IPS-20b (cell line): Measurements from ENCODE around the gene SGCE.

Experiments used
- H3K27ac ChIP-seq: one replicate; pipeline ENCODE4 v1.5.1; 2013; ENCODE audit warnings: low read length
- H3K27me3 ChIP-seq: 2 replicates; pipeline ENCODE4 v1.6.1; 2013; ENCODE audit warnings: mild to moderate bottlenecking, low read length, inconsistent platforms; ENCODE audit not compliant: insufficient read depth
- H3K36me3 ChIP-seq: 2 replicates; pipeline ENCODE4 v1.6.1; 2013; ENCODE audit warnings: low read depth, mild to moderate bottlenecking, inconsistent platforms, low read length, moderate library complexity; ENCODE audit not compliant: insufficient read depth
- H3K4me1 ChIP-seq: 2 replicates; pipeline ENCODE4 v1.6.1; 2013; ENCODE audit warnings: mild to moderate bottlenecking, control low read depth, inconsistent platforms, low read length, moderate library complexity; ENCODE audit not compliant: insufficient read depth
- H3K4me3 ChIP-seq: 2 replicates; pipeline ENCODE4 v1.5.1; 2013; ENCODE audit warnings: mild to moderate bottlenecking, low read length, inconsistent platforms
- H3K9ac ChIP-seq: 2 replicates; pipeline ENCODE4 v1.6.1; 2013; ENCODE audit warnings: low read depth, mild to moderate bottlenecking, inconsistent platforms, low read length, moderate library complexity
- H3K9me3 ChIP-seq: 2 replicates; pipeline ENCODE4 v1.6.1; 2013; ENCODE audit warnings: mild to moderate bottlenecking, low read depth, low read length, inconsistent platforms; ENCODE audit not compliant: insufficient read depth

The SGCE gene

GRCh38 chr7:94616855-94617254 lies 39.1 kb downstream of the SGCE start:
- H3K27me3 ChIP-seq: no peaks in the 10 kb centered on the region
- no peaks in the 10 kb centered on the region for H3K9me3 ChIP-seq
- H3K36me3 ChIP-seq: no peaks in the 10 kb centered on the region; the same call in 1 of the 2 replicates
- no peaks in the 10 kb centered on the region for H3K4me1 ChIP-seq
- no peak overlapping the region for H3K27ac ChIP-seq
- H3K9ac ChIP-seq: no peak overlapping the region
- H3K4me3 ChIP-seq: no peak overlapping the region

- Histone ChIP-seq H3K4me3 (no peak overlapping the region), H3K27ac (no peak overlapping the region), H3K9me3 (no peaks in the 10 kb centered on the region), H3K9ac (no peak overlapping the region), H3K36me3 (no peaks in the 10 kb centered on the region; the same call in 1 of the 2 replicates), H3K27me3 (no peaks in the 10 kb centered on the region), H3K4me1 (no peaks in the 10 kb centered on the region)
Measured at GRCh38 chr7:94615666-94616065, 40.3 kb downstream of the SGCE start.

GRCh38 chr7:94612661-94613060 lies 43.3 kb downstream of the SGCE start:
- no peak overlapping the region for H3K9ac ChIP-seq

GRCh38 chr7:94612253-94612652 lies 43.7 kb downstream of the SGCE start:
- Histone ChIP-seq H3K27ac (no peak overlapping the region), H3K36me3 (no peaks in the 10 kb centered on the region), H3K4me1 (no peaks in the 10 kb centered on the region), H3K9me3 (no peaks in the 10 kb centered on the region), H3K27me3 (no peaks in the 10 kb centered on the region), H3K9ac (no peak overlapping the region), H3K4me3 (no peak overlapping the region)

More at GRCh38 chr7:94612661-94613060, 43.3 kb downstream of the SGCE start:
- Histone ChIP-seq H3K27ac (no peak overlapping the region), H3K36me3 (no peaks in the 10 kb centered on the region), H3K9me3 (no peaks in the 10 kb centered on the region), H3K4me3 (no peak overlapping the region), H3K27me3 (no peaks in the 10 kb centered on the region), H3K4me1 (no peaks in the 10 kb centered on the region)

- Histone ChIP-seq H3K36me3 (no peaks in the 10 kb centered on the region), H3K4me3 (no peak overlapping the region), H3K9me3 (no peaks in the 10 kb centered on the region), H3K27me3 (no peaks in the 10 kb centered on the region), H3K27ac (no peak overlapping the region), H3K9ac (no peak overlapping the region), H3K4me1 (no peaks in the 10 kb centered on the region)
Measured at GRCh38 chr7:94609561-94609960, 46.4 kb downstream of the SGCE start.

GRCh38 chr7:94605031-94605430 lies 50.9 kb downstream of the SGCE start:
- H3K4me1 ChIP-seq: no peaks in the 10 kb centered on the region
- H3K9ac ChIP-seq: no peak overlapping the region
- no peaks in the 10 kb centered on the region for H3K27me3 ChIP-seq
- H3K9me3 ChIP-seq: no peaks in the 10 kb centered on the region
- H3K4me3 ChIP-seq: no peak overlapping the region
- 0 out of 2 replicates have a peak, but pooled peaks cover 4% of the 10 kb centered on the region for H3K36me3 ChIP-seq
- H3K27ac ChIP-seq: no peak overlapping the region

GRCh38 chr7:94602181-94602580 lies 53.8 kb downstream of the SGCE start:
- Histone ChIP-seq H3K36me3 (peaks cover 18% of the 10 kb centered on the region), H3K27ac (no peak overlapping the region), H3K9ac (no peak overlapping the region), H3K27me3 (no peaks in the 10 kb centered on the region), H3K4me1 (no peaks in the 10 kb centered on the region), H3K9me3 (no peaks in the 10 kb centered on the region), H3K4me3 (no peak overlapping the region)

- no peaks in the 10 kb centered on the region for H3K9me3 ChIP-seq
- H3K27me3 ChIP-seq: no peaks in the 10 kb centered on the region
- no peak overlapping the region for H3K9ac ChIP-seq
- H3K27ac ChIP-seq: no peak overlapping the region
- H3K36me3 ChIP-seq: peaks cover 18% of the 10 kb centered on the region
- no peaks in the 10 kb centered on the region for H3K4me1 ChIP-seq
- no peak overlapping the region for H3K4me3 ChIP-seq
Measured at GRCh38 chr7:94600267-94600666, 55.7 kb downstream of the SGCE start.

GRCh38 chr7:94595717-94596116 lies 60.2 kb downstream of the SGCE start:
- Histone ChIP-seq H3K27ac (no peak overlapping the region), H3K36me3 (peaks cover 18% of the 10 kb centered on the region), H3K9ac (no peak overlapping the region), H3K4me1 (no peaks in the 10 kb centered on the region), H3K27me3 (no peaks in the 10 kb centered on the region), H3K4me3 (no peak overlapping the region), H3K9me3 (no peaks in the 10 kb centered on the region)

- Histone ChIP-seq H3K4me3 (no peak overlapping the region), H3K27me3 (no peaks in the 10 kb centered on the region), H3K27ac (no peak overlapping the region), H3K36me3 (peaks cover 14% of the 10 kb centered on the region), H3K9ac (no peak overlapping the region), H3K4me1 (no peaks in the 10 kb centered on the region), H3K9me3 (no peaks in the 10 kb centered on the region)
Measured at GRCh38 chr7:94594882-94595281, 61.1 kb downstream of the SGCE start.

GRCh38 chr7:94591176-94591575 lies 64.8 kb downstream of the SGCE start:
- Histone ChIP-seq H3K4me3 (no peak overlapping the region), H3K9me3 (peaks cover 4% of the 10 kb centered on the region; the same call in 1 of the 2 replicates), H3K9ac (no peak overlapping the region), H3K27ac (no peak overlapping the region), H3K27me3 (no peaks in the 10 kb centered on the region), H3K36me3 (no peaks in the 10 kb centered on the region; the same call in 1 of the 2 replicates), H3K4me1 (no peaks in the 10 kb centered on the region)

- Histone ChIP-seq H3K9me3 (peaks cover 4% of the 10 kb centered on the region; the same call in 1 of the 2 replicates), H3K9ac (no peak overlapping the region), H3K27ac (no peak overlapping the region), H3K4me3 (no peak overlapping the region), H3K36me3 (no peaks in the 10 kb centered on the region; the same call in 1 of the 2 replicates), H3K27me3 (no peaks in the 10 kb centered on the region), H3K4me1 (no peaks in the 10 kb centered on the region)
Measured at GRCh38 chr7:94590526-94591162, 65.3 kb downstream of the SGCE start.
